KMS-11 (cell line): Measurements from ENCODE around the gene ATP5MG.

ENCODE experiments used
- H2AFZ ChIP-seq: fragments of 200-600 bp; sonication (generic); 2 replicates; pipeline ENCODE4 v1.6.1; 2016; ENCODE audit warnings: antibody characterized with exemption, mixed run types, low read depth
- H3K27ac ChIP-seq: fragments of 200-600 bp; sonication (generic); 2 replicates; pipeline ENCODE4 v1.6.1; 2016; ENCODE audit warnings: mild to moderate bottlenecking, mixed run types
- H3K27me3 ChIP-seq: fragments of 200-600 bp; sonication (generic); 2 replicates; pipeline ENCODE4 v1.6.1; 2017; ENCODE audit warnings: mild to moderate bottlenecking, low read depth, mixed run types, moderate library complexity; ENCODE audit not compliant: insufficient read depth
- H3K36me3 ChIP-seq: fragments of 200-600 bp; sonication (generic); 2 replicates; pipeline ENCODE4 v1.6.1; 2017; ENCODE audit warnings: mild to moderate bottlenecking, mixed run types; ENCODE audit not compliant: insufficient read depth
- H3K4me1 ChIP-seq: fragments of 200-600 bp; sonication (generic); 2 replicates; pipeline ENCODE4 v1.6.1; 2016; ENCODE audit warnings: mild to moderate bottlenecking, low read depth, mixed run types; ENCODE audit not compliant: poor library complexity, severe bottlenecking
- H3K4me2 ChIP-seq: fragments of 200-600 bp; sonication (generic); 2 replicates; pipeline ENCODE4 v1.7.0; 2016; ENCODE audit warnings: mild to moderate bottlenecking, mixed run types
- H3K4me3 ChIP-seq: fragments of 200-600 bp; sonication (generic); IDR thresholded peaks from 2 replicates; pipeline ENCODE4 v1.6.1; 2017; ENCODE audit warnings: low read depth, low read length, mixed read lengths; ENCODE audit not compliant: insufficient read depth
- H3K79me2 ChIP-seq: fragments of 200-600 bp; sonication (generic); 2 replicates; pipeline ENCODE4 v1.6.1; 2016; ENCODE audit warnings: low read depth, mixed run types; ENCODE audit not compliant: insufficient read depth
- H3K9ac ChIP-seq: fragments of 200-600 bp; sonication (generic); 2 replicates; pipeline ENCODE4 v1.6.1; 2016; ENCODE audit warnings: mild to moderate bottlenecking, mixed run types
- H4K20me1 ChIP-seq: fragments of 200-600 bp; sonication (generic); 2 replicates; pipeline ENCODE4 v1.6.1; 2016; ENCODE audit warnings: mild to moderate bottlenecking, mixed run types; ENCODE audit not compliant: insufficient read depth
- CTCF ChIP-seq: fragments of 200-600 bp; sonication (generic); conservative IDR thresholded peaks from 2 replicates; pipeline ENCODE4 v1.6.1; 2017; ENCODE audit warnings: low read depth, mild to moderate bottlenecking, antibody characterized with exemption, low read length, moderate library complexity, mixed read lengths

ATP5MG gene

GRCh38 chr11:118406599-118407166 lies 5.3 kb downstream of the ATP5MG start:
- H3K4me2 ChIP-seq, result no peak overlapping the region
- H3K79me2 ChIP-seq, result peaks cover 56% of the 10 kb centered on the region
- no peak overlapping the region for H3K4me3 ChIP-seq
- H4K20me1 ChIP-seq, result no peaks in the 10 kb centered on the region
- H3K36me3 ChIP-seq, result 0 out of 2 replicates have a peak, but pooled peaks cover 3% of the 10 kb centered on the region
- H3K27me3 ChIP-seq, result no peaks in the 10 kb centered on the region
- no peak overlapping the region for H2AFZ ChIP-seq
- H3K9ac ChIP-seq, result no peak overlapping the region
- no peak overlapping the region for H3K27ac ChIP-seq
- H3K4me1 ChIP-seq, result peaks cover 22% of the 10 kb centered on the region
- no peak for TF ChIP-seq CTCF

- no peak for TF ChIP-seq CTCF
- Histone ChIP-seq H3K79me2 (peaks cover 23% of the 10 kb centered on the region; the same call in 1 of the 2 replicates), H3K27me3 (no peaks in the 10 kb centered on the region), H2AFZ (no peak overlapping the region), H3K36me3 (0 out of 2 replicates have a peak, but pooled peaks cover 3% of the 10 kb centered on the region), H3K4me3 (no peak overlapping the region), H3K4me1 (peaks cover 4% of the 10 kb centered on the region), H3K27ac (no peak overlapping the region), H3K9ac (no peak overlapping the region), H4K20me1 (no peaks in the 10 kb centered on the region), H3K4me2 (no peak overlapping the region)
These were observed 8.8 kb downstream of the ATP5MG start for GRCh38 chr11:118410055-118410745.

- Histone ChIP-seq H2AFZ (no peak overlapping the region), H3K79me2 (peaks cover 10% of the 10 kb centered on the region; the same call in 1 of the 2 replicates), H3K27me3 (no peaks in the 10 kb centered on the region), H3K27ac (no peak overlapping the region), H3K9ac (no peak overlapping the region), H4K20me1 (no peaks in the 10 kb centered on the region), H3K4me1 (peaks cover 9% of the 10 kb centered on the region), H3K36me3 (0 out of 2 replicates have a peak, but pooled peaks cover 3% of the 10 kb centered on the region), H3K4me3 (no peak overlapping the region), H3K4me2 (no peak overlapping the region)
- TF ChIP-seq CTCF, result no peak
These were observed 10.1 kb downstream of the ATP5MG start for GRCh38 chr11:118411530-118411929.

- H3K4me2 ChIP-seq, result no peak overlapping the region
- H3K36me3 ChIP-seq, result 0 out of 2 replicates have a peak, but pooled peaks cover 3% of the 10 kb centered on the region
- H3K4me3 ChIP-seq, result no peak overlapping the region
- no peaks in the 10 kb centered on the region for H3K79me2 ChIP-seq
- H3K4me1 ChIP-seq, result peaks cover 9% of the 10 kb centered on the region
- no peak for TF ChIP-seq CTCF
- no peak overlapping the region for H3K9ac ChIP-seq
- H2AFZ ChIP-seq, result no peak overlapping the region
- no peak overlapping the region for H3K27ac ChIP-seq
- no peaks in the 10 kb centered on the region for H4K20me1 ChIP-seq
- no peaks in the 10 kb centered on the region for H3K27me3 ChIP-seq
These were observed 11.5 kb downstream of the ATP5MG start for GRCh38 chr11:118412921-118413320.
